SKM-1 treated with dmso at 0.1 percent for 144 hours (cell line): ENCODE results near the gene EPHB4.
"Not testable (repeated sequence)": the region's sequence is repeated elsewhere in the genome, so short reads cannot be mapped to it uniquely, and the experiment has no call there.

Experiments used
- DNase-seq: peaks from one replicate; lab custom pipeline; 2025; ENCODE audit not compliant: unreplicated experiment; lab: John Stamatoyannopoulos, UW

Gene EPHB4

DNA sequence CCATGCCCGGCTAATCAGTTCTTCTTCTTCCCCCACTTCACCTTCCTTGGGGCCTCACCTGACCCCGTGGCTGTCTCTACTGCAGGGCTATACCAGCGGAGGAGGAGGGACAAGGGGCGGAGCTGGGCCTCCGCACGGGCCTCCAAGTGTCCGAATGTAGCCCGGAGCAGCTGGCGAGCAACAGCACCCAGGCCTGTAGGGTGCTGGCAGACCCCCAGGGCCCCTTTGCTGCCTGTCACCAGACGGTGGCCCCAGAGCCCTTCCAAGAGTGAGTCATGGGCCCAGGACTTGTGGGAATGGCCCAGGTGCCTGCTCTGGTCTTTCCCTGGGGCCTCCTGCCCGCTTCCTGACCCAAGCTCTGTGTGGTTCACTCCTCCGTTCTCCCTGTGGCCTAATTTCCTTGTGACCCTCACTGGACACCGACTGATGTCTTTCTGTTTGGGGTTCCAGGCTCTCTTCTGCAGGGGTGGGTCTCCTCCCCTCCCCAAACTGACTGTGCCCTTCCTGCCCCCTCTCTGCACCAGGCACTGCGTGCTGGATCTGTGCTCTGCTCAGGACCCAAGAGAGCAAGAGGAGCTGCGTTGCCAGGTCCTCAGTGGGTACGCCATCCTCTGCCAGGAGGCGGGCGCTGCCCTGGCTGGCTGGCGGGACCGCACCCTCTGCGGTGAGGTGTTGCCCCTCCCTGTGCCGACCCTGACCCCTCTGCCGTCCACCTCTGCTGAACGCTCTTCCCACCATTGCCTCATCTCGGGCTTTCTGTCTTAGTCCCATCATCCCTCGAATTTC, 35.2 kb downstream of the EPHB4 start:
- no peak for DNase-seq

DNA sequence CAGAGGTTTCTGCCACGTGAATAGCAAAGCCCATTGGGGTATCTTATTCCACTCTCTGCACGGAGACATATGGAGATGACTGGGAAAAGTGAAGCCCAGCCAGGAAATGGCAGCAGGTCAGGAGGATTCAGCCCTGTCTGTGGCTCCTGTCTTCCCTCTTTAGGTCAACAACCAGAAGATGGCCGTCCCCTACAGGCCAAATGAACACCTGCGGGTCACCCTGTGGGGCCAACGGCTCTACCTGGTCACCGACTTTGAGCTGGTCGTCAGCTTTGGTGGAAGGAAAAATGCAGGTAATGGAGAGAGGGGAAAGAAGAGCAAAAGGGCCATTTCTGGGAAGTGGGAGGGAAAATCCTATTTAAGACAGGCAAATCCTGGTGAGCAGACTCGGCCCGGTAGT, 38.3 kb downstream of the EPHB4 start:
- no peak for DNase-seq

- no peak for DNase-seq
Observed at GRCh38 chr7:100786323-100786722, 41.0 kb downstream of the EPHB4 start.

DNA sequence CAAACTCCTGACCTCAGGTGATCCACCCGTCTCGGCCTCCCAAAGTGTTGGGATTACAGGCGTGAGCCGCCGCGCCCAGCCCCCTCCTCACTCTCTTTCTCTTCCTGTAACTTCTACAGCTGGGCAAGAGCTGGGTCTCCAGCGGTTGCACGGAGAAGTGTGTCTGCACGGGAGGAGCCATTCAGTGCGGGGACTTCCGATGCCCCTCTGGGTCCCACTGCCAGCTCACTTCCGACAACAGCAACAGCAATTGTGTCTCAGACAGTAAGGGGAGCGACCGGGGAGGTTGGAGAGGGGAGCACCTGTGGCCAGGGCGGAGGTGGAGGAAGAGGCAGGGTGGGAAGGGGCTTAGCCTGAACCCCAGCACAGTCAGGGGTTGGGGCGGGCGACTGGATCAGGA, 41.4 kb downstream of the EPHB4 start:
- no peak for DNase-seq

- DNase-seq: no peak
Observed at GRCh38 chr7:100783804-100784203, 43.5 kb downstream of the EPHB4 start.

DNA sequence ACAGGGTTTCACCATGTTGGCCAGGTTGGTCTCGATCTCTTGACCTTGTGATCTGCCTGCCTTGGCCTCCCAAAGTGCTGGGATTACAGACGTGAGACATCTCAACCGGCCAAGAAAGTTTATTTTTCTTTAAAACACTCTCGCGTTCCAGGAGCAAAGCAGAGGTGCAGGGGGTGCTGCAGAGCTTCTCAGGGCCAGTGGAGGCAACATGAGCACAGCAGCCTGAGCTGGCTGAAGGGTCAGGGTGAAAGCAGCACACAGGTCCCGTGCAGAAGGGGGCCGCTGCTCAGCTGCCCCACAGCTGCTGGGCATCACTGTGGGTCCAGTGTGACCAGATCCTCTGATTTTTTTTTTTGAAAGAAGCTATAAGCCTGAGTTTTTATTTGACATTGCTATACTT, 46.1 kb downstream of the EPHB4 start:
- no peak for DNase-seq

DNA sequence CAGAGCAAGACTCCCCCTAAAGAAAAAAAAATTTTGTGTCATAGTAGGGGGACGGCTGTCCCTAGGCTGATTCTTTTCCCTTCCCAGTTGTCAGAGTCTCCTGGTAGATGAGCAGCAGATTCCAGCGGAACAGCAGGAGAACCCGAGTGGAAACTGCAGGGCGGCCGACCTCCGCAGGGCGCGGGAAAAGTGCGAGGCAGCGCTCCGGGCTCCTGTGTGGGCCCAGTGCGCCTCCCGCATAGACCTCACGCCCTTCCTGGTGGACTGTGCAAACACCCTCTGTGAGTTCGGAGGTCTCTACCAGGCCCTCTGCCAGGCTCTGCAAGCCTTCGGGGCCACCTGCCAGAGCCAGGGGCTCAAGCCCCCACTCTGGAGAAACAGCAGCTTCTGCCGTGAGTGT, 48.0 kb downstream of the EPHB4 start:
- no peak for DNase-seq

DNA sequence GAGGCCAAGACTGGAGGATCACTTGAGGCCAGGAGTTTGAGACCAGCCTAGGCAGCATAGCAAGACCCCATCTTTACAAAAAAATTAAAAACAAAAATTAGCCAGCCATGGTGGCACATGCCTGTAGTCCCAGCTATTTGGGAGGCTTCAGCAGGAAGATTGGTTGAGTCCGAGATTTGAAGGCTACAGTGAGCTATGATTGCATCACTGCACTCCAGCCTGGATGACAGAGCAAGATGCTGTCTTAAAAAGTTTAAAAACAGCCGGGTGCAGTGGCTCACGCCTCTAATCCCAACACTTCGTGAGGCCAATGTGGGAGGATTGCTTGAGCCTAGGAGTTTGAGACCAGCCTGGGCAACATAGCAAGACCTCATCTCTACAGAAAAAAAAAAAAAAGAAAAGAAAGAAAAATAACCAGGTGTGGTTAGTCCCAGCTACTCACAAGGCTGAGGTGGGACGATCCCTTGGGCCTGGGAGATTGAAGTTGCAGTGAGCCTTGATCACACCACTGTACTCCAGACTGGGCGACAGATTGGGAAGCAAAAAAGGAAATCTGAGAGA, 49.2 kb downstream of the EPHB4 start:
- no peak for DNase-seq

GRCh38 chr7:100773491-100773890, 53.8 kb downstream of the EPHB4 start:
- DNase-seq: no peak

- DNase-seq: no peak
Observed at GRCh38 chr7:100768784-100769183, 58.5 kb downstream of the EPHB4 start.

GRCh38 chr7:100765250-100765649, 62.1 kb downstream of the EPHB4 start:
- no peak for DNase-seq

GRCh38 chr7:100764841-100765240, 62.5 kb downstream of the EPHB4 start:
- no peak for DNase-seq

- DNase-seq: no peak
Observed at GRCh38 chr7:100763556-100764140, 63.7 kb downstream of the EPHB4 start.

- not testable (repeated sequence) for DNase-seq
Observed at GRCh38 chr7:100762841-100763240, 64.5 kb downstream of the EPHB4 start.

DNA sequence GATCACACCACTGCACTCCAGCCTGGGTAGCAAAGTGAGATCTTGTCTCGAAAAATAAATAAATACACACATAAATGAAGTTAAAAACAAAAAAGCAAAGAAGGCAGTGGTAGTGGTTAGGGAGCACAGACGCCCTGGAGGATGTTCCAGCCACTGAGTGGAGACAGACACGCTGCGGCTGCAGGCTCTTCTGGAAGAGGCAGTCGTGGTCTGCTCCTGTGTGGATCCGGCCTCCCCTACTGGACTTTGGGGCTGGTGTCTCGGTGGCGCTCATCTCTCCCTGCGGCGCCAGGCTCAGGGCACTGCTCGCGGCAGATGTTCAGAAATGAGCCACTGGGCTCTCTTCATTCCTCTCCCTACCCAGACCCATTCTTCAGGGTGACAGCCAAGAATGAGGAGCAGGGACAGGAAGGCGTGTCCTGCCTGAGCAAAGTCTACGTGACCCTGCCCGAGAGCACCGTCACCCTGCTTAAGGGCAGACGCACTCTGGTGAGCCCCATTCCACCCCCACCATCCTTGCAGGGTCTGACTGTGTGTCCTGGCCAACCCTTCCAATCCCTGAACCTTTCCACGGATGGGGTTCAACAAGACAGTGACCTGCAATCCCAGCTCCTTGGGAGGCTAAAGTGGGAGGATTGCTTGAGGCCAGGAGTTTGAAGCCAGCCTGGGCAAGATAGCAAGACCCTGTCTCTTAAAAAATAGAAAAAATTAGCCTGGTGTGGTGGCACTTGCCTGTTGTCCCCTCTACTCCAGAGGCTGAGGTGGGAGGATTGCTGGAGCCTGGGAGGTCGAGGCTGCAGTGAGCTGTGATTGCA, 67.8 kb downstream of the EPHB4 start:
- DNase-seq: no peak

DNA sequence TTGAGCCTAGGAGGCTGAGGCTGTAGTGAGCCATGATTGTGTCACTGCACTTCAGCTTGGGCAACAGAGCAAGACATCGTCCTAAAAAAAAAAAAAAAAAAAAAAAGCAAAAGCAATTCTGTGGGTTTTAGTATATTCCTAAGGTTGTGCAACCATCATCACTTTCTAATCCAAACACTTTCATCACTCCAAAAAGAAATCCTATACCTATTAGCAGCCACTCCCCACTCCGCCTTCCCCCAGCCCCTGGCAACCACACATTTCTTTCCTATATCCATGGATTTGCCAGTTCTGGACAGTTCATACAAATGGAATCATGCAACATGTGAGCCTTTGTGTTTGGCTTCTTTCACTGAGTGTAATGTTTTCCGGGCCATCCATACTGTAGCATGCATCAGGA, 73.6 kb downstream of the EPHB4 start:
- no peak for DNase-seq

GRCh38 chr7:100752994-100753393, 74.3 kb downstream of the EPHB4 start:
- DNase-seq: no peak
